ENCODE data around the gene LAIR1.
"Not testable (repeated sequence)": the region's sequence is repeated elsewhere in the genome, so short reads cannot be mapped to it uniquely, and the experiment has no call there.

The LAIR1 gene

GRCh38 chr19:54379187-54379678, 14.5 kb upstream of the LAIR1 start:
- Histone ChIP-seq H3K36me3 (ENCODE audit: insufficient read depth) (no peaks in the 10 kb centered on the region), H3K4me3 (IDR thresholded peaks at IDR 0.05; ENCODE audit: insufficient read depth, low read depth, low read length) (no peak overlapping the region), H3K4me1 (ENCODE audit: low read depth, poor library complexity, severe bottlenecking) (peaks cover 23% of the 10 kb centered on the region), H3K27ac (no peak overlapping the region), H2AFZ (ENCODE audit: low read depth) (no peak overlapping the region), H4K20me1 (ENCODE audit: insufficient read depth) (no peaks in the 10 kb centered on the region), H3K79me2 (ENCODE audit: insufficient read depth, low read depth) (no peaks in the 10 kb centered on the region), H3K4me2 (peak overlapping the region; percentile 6; the same call in 1 of the 2 replicates), H3K9ac (no peak overlapping the region), H3K27me3 (ENCODE audit: insufficient read depth, low read depth) (no peaks in the 10 kb centered on the region)
- no peak for TF ChIP-seq CTCF (conservative IDR thresholded peaks at IDR 0.05; ENCODE audit: low read depth, low read length)

DNA sequence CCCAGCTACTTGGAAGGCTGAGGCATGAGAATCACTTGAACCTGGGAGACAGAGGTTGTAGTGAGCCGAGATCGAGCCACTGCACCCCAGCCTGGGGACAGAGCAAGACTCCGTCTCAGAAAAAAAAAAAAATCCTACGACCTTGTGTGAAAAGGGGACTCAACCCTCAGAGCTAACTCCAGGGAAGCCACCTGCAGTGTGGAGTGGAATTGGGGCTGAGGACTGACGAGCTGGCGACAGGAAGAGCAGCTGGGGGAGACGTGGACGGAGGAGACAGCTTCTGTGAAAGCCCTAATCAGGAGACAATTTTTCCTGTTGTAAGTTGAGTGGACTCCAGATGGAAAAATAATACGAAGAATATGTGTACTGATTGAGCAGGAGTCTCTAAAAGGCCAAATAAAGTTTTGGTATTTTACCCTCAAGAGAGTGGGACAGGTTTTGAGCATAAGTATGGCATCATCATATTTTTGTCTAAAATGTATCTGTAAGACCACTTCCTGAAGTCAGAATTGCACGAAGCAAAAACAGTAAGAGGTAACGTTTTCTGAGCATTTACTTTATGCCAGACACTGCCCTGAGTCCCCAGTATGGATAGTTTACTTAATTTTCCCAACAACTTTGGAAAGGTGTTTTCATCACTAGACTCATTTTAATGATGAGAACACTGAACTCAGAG, 12.0 kb upstream of the LAIR1 start:
- no peak overlapping the region for H2AFZ ChIP-seq (ENCODE audit: low read depth)
- no peak overlapping the region for H3K9ac ChIP-seq
- H3K36me3 ChIP-seq (ENCODE audit: insufficient read depth), result no peaks in the 10 kb centered on the region
- H3K4me3 ChIP-seq (IDR thresholded peaks at IDR 0.05; ENCODE audit: insufficient read depth, low read depth, low read length), result no peak overlapping the region
- no peak for TF ChIP-seq CTCF (conservative IDR thresholded peaks at IDR 0.05; ENCODE audit: low read depth, low read length)
- H3K27ac ChIP-seq, result no peak overlapping the region
- H3K4me2 ChIP-seq, result no peak overlapping the region
- no peaks in the 10 kb centered on the region for H3K79me2 ChIP-seq (ENCODE audit: insufficient read depth, low read depth)
- peaks cover 40% of the 10 kb centered on the region for H3K4me1 ChIP-seq (ENCODE audit: low read depth, poor library complexity, severe bottlenecking)
- H4K20me1 ChIP-seq (ENCODE audit: insufficient read depth), result no peaks in the 10 kb centered on the region
- H3K27me3 ChIP-seq (ENCODE audit: insufficient read depth, low read depth), result no peaks in the 10 kb centered on the region; the same call in 1 of the 2 replicates

GRCh38 chr19:54375181-54375938, 10.6 kb upstream of the LAIR1 start:
- H3K36me3 ChIP-seq (ENCODE audit: insufficient read depth); H3K9ac ChIP-seq; H3K27me3 ChIP-seq (ENCODE audit: insufficient read depth, low read depth); H3K4me3 ChIP-seq (IDR thresholded peaks at IDR 0.05; ENCODE audit: insufficient read depth, low read depth, low read length); H4K20me1 ChIP-seq (ENCODE audit: insufficient read depth); H2AFZ ChIP-seq (ENCODE audit: low read depth); H3K27ac ChIP-seq; H3K4me2 ChIP-seq; H3K79me2 ChIP-seq (ENCODE audit: insufficient read depth, low read depth): not testable (repeated sequence)
- H3K4me1 ChIP-seq (ENCODE audit: low read depth, poor library complexity, severe bottlenecking), result peaks cover 48% of the 10 kb centered on the region

DNA sequence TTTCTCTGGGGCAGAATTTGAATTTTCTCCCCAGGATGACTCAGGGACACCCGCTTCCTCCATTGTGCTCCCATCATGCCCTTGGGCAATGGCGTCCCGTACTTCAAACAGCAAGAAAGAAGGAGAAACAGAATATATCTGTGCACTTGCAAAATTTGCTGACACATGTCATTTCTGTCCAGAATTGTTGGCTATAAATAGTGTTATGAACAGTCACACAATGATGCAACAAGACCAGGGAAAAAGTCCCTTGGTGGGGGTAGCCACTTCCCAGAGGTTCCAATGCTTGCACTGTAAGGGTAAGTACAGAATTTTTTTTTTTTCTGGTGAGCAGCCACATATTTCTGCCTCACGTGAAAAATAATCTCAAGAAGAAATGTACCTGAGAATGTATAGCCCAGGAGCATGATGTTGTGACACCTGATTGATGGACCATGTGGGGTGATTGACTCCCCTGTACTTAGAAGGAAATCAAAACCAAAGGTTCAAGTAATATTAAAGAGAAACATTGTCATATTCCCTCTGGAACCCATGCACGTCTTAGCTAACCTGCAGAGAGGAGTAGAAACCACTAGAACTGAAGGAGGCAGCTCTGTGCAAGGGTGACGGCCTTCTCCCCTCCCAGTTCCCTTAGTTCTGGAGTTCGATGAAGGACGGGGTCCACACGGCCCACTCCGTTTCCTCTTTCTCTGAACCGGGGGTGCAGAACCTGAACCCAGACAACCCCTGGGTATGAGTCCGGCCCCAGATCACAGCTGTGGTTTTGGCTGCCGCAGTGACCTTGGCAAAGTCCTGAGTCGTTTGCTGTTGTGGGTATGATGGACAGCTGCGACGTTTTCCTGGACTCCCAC, 9.3 kb upstream of the LAIR1 start:
- Histone ChIP-seq H3K79me2 (ENCODE audit: insufficient read depth, low read depth) (no peaks in the 10 kb centered on the region), H3K4me2 (0 out of 2 replicates have a peak overlapping the region, but pooled peaks have one; percentile 1), H3K27ac (no peak overlapping the region), H3K9ac (no peak overlapping the region), H3K36me3 (ENCODE audit: insufficient read depth) (no peaks in the 10 kb centered on the region), H4K20me1 (ENCODE audit: insufficient read depth) (no peaks in the 10 kb centered on the region), H3K4me3 (IDR thresholded peaks at IDR 0.05; ENCODE audit: insufficient read depth, low read depth, low read length) (no peak overlapping the region), H2AFZ (ENCODE audit: low read depth) (no peak overlapping the region), H3K27me3 (ENCODE audit: insufficient read depth, low read depth) (no peaks in the 10 kb centered on the region; the same call in 1 of the 2 replicates), H3K4me1 (ENCODE audit: low read depth, poor library complexity, severe bottlenecking) (peaks cover 44% of the 10 kb centered on the region)
- TF ChIP-seq CTCF (conservative IDR thresholded peaks at IDR 0.05; ENCODE audit: low read depth, low read length), result no peak

- not testable (repeated sequence) for H3K79me2 ChIP-seq (ENCODE audit: insufficient read depth, low read depth); H2AFZ ChIP-seq (ENCODE audit: low read depth); H3K27me3 ChIP-seq (ENCODE audit: insufficient read depth, low read depth); H3K27ac ChIP-seq; H3K4me2 ChIP-seq; H3K9ac ChIP-seq; H3K4me3 ChIP-seq (IDR thresholded peaks at IDR 0.05; ENCODE audit: insufficient read depth, low read depth, low read length); H4K20me1 ChIP-seq (ENCODE audit: insufficient read depth); H3K36me3 ChIP-seq (ENCODE audit: insufficient read depth)
- H3K4me1 ChIP-seq (ENCODE audit: low read depth, poor library complexity, severe bottlenecking), result peaks cover 31% of the 10 kb centered on the region
These were observed 6.7 kb upstream of the LAIR1 start for GRCh38 chr19:54371453-54371852.

GRCh38 chr19:54370434-54370796, 5.7 kb upstream of the LAIR1 start:
- H4K20me1 ChIP-seq (ENCODE audit: insufficient read depth); H3K27ac ChIP-seq: not testable (repeated sequence)

More at GRCh38 chr19:54370434-54370796, 5.7 kb upstream of the LAIR1 start:
- H3K79me2 ChIP-seq (ENCODE audit: insufficient read depth, low read depth); H2AFZ ChIP-seq (ENCODE audit: low read depth); H3K9ac ChIP-seq; H3K4me2 ChIP-seq; H3K36me3 ChIP-seq (ENCODE audit: insufficient read depth); H3K4me3 ChIP-seq (IDR thresholded peaks at IDR 0.05; ENCODE audit: insufficient read depth, low read depth, low read length); H3K27me3 ChIP-seq (ENCODE audit: insufficient read depth, low read depth): not testable (repeated sequence)
- H3K4me1 ChIP-seq (ENCODE audit: low read depth, poor library complexity, severe bottlenecking), result peaks cover 31% of the 10 kb centered on the region

Measured in KMS-11 (cell line).